ENCODE measurements around the gene RGPD5.
"Not testable (repeated sequence)": the region's sequence is repeated elsewhere in the genome, so short reads cannot be mapped to it uniquely, and the experiment has no call there.

The RGPD5 gene

DNA sequence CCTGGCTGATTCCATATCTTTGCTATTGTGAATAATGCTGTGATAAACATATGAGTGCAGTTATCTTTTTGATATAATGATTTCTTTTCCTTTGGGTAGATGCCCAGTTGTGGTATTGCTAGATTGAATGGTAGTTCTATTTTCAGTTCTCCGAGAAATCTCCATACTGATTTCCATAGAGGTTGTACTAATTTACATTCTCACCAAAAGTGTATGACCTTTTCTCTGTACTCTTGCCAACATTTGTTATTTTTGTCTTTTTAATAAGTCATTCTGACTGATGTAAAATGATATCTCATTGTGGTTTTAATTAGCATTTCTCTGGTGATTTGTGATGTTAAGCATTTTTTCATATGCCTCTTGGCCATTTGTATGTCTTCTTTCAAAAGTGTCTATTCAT is 88.0 kb downstream of the RGPD5 start:
- DNase-seq (ENCODE audit: low read depth); in situ Hi-C loops (cut with HindIII; ENCODE audit: low sequenced_read_pairs); H3K4me3 ChIP-seq (ENCODE audit: low read depth, low read length): not testable (repeated sequence)

DNA sequence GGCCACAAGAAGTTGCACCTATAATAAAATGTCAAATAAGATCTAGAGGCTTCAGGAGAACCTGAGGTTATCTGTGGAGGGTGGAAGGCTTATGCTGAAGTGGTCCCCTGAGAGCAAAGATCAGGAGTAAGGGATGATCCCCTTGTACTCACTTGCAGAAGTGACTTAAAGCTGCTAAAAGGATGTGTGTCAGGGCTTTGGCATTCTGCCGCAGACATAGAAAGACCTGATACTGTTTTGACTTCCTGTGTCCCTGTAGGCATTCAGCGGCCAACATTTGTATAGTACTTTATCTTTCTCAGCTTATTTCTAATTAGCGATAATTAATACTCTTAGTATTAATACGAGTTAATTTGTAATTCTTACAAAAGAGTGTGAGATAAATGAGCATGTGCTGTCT is 94.3 kb downstream of the RGPD5 start:
- in situ Hi-C loops (cut with HindIII; ENCODE audit: low sequenced_read_pairs); DNase-seq (ENCODE audit: low read depth); H3K4me3 ChIP-seq (ENCODE audit: low read depth, low read length): not testable (repeated sequence)

DNA sequence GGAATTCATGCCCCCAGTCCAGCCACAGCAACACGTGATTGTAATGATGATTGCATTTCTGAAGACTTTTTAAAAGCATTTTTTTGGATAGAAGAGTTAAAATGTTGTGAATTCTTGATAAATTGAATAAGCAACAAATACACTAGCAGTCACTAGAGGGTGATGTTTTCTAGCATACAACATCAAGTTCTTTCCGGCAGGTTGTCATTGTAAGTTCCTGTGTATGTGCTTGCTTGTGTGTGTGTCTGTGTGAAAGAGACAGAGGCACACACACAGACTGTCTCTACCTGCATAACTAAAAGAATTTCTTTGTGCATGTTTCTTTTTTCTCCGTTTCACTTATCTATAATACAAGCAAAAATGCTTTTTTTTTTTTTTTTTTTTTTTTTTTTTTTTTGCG is 95.8 kb downstream of the RGPD5 start:
- H3K4me3 ChIP-seq (ENCODE audit: low read depth, low read length); in situ Hi-C loops (cut with HindIII; ENCODE audit: low sequenced_read_pairs); DNase-seq (ENCODE audit: low read depth): not testable (repeated sequence)

DNA sequence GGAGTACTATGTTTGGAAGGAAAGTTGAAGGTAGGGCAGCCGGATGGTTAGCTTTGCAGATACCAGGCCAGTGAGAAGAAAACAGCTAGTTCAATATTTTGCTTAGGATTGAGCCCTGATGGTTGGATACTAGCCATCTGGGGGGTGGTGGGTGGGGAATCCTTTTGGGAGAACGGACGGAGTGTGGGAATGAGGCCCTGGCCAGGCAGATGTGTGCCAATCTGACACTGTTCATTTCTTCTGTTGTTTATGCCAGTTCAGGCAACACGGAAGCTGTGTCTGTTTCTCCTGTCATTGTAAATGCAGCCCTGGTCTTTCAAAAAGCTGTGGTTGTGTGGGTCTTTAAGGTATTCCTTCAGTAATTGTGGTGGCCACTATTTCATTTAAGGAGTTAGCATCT is 96.9 kb downstream of the RGPD5 start:
- DNase-seq (ENCODE audit: low read depth); H3K4me3 ChIP-seq (ENCODE audit: low read depth, low read length); in situ Hi-C loops (cut with HindIII; ENCODE audit: low sequenced_read_pairs): not testable (repeated sequence)

DNA sequence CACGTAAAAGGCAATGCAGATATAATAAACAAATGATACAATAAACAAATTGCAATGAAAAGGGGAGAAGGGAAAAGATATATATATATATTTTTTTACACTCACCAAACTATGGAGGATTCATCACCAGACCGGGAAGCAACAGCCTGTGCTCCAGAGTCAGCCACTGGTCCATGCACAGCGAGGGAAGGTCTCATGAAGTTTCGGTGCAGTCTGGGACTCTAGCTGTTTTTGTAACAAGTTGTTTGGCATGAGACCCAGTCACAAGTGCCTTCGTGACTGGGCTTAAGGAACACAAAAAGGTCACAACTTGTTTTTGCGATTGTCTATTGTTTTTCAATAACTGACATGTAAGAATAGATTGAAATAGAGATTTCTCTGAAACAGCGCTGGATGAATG is 99.6 kb downstream of the RGPD5 start:
- in situ Hi-C loops (cut with HindIII; ENCODE audit: low sequenced_read_pairs); H3K4me3 ChIP-seq (ENCODE audit: low read depth, low read length); DNase-seq (ENCODE audit: low read depth): not testable (repeated sequence)

DNA sequence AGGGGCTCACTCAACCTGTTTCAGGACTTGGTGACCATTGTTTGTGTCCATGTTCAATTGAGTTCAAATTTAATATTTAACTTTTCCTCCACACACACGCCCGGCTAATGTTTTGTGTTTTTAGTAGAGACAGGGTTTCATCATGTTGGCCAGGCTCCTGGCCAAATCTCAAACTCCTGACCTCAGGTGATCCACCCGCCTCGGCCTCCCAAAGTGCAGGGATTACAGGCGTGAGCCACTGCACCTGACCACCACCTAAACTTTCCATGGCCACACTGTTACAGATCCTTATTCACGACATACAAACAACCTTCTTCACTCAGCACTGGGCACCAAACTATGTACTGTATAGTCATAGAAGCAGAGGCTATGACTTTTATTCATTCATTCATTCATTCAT is 100.0 kb downstream of the RGPD5 start:
- DNase-seq (ENCODE audit: low read depth); in situ Hi-C loops (cut with HindIII; ENCODE audit: low sequenced_read_pairs): not testable (repeated sequence)

DNA sequence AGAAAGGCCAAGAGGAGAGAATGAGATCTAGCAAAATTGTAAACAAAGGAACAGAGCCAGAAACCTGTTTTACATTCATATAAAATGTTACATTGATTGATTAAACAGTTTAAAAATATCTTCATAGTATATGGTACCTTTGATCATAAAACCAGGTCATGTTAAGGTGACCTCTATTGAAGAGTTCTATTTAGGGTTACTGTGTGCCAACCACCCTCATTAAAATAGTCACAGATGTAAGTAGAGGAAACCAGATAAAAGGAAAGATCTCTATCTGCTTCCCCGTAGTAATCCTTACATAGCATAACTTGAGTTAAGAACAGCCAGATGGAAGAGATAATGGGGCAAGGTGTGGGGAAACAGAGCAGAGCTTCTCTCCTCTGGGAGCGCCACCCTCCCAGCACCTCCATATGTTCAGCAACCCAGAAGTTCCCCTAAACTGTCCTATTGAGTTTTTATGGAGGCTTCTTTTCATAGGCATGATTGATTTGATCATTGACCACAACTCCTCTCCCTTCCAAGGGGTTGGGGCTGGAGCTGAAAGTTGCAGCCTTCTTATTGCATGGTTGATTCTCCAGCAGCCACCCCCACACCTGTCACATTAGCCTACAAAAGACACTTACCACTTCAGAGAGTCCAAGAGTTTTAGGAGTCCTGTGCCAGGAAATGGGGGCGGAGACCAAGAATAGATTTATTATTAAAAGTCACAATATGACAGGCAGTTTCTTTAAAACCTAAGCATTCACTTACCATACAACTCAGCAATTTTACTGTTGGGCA is 101.2 kb downstream of the RGPD5 start:
- in situ Hi-C loops (cut with HindIII; ENCODE audit: low sequenced_read_pairs), result not testable (repeated sequence)

More for the DNA sequence above, 100.0 kb downstream of the RGPD5 start:
- H3K4me3 ChIP-seq (ENCODE audit: low read depth, low read length), result not testable (repeated sequence)

DNA sequence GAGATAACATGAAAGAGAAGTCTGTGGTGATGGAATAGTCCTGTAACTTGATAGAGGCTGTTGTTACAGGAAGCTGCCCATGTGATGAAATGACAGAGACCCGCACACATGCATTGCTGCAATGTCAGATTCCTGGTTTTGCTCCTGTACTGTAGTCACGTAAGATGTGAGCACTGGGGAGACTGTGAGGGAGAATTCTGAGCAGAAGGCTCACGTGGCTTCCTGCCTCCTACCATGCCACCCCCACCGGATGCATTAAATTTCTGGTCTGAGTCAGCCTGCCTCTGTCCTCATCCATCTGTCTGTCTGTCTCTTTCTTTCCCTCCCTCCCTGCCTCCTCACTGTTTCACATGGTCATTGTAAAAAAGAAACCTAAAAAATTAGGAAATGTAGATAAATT is 102.1 kb downstream of the RGPD5 start:
- DNase-seq (ENCODE audit: low read depth); in situ Hi-C loops (cut with HindIII; ENCODE audit: low sequenced_read_pairs); H3K4me3 ChIP-seq (ENCODE audit: low read depth, low read length): not testable (repeated sequence)

More for the DNA sequence above, 101.2 kb downstream of the RGPD5 start:
- not testable (repeated sequence) for H3K4me3 ChIP-seq (ENCODE audit: low read depth, low read length); DNase-seq (ENCODE audit: low read depth)

DNA sequence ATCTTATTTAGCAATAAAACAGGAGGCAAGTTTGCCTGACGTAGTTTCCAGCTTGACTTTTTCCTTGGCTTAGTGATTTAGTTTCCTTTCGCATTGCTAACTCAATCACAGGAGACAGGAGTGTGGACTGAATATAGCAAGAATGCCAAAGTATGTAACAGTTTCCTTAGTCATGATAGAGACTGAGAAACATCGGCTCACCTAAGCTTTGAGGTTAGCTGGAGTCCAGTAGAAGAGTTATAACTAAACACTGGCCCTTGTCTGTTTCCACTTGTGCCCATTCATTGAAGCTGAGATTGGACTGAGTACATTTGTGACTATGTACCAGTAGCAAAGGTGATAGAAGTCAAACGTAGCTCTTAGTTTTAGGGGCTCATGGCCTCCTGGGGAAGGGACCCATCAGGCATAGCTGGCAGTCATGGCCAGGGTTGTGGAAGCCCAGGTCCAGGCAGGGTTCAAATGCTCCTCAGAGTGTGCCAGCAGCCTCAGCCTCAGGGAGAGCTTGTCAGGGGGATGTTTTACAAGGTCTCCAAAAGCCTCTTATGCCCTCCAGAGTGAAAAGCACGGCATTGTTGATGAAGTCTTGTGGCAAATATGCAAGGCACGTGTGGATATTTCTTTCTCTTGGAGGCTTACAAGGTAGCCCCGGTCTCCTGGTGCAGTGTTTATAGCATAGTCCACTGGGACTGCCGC is 103.8 kb downstream of the RGPD5 start:
- DNase-seq (ENCODE audit: low read depth); H3K4me3 ChIP-seq (ENCODE audit: low read depth, low read length); in situ Hi-C loops (cut with HindIII; ENCODE audit: low sequenced_read_pairs): not testable (repeated sequence)

DNA sequence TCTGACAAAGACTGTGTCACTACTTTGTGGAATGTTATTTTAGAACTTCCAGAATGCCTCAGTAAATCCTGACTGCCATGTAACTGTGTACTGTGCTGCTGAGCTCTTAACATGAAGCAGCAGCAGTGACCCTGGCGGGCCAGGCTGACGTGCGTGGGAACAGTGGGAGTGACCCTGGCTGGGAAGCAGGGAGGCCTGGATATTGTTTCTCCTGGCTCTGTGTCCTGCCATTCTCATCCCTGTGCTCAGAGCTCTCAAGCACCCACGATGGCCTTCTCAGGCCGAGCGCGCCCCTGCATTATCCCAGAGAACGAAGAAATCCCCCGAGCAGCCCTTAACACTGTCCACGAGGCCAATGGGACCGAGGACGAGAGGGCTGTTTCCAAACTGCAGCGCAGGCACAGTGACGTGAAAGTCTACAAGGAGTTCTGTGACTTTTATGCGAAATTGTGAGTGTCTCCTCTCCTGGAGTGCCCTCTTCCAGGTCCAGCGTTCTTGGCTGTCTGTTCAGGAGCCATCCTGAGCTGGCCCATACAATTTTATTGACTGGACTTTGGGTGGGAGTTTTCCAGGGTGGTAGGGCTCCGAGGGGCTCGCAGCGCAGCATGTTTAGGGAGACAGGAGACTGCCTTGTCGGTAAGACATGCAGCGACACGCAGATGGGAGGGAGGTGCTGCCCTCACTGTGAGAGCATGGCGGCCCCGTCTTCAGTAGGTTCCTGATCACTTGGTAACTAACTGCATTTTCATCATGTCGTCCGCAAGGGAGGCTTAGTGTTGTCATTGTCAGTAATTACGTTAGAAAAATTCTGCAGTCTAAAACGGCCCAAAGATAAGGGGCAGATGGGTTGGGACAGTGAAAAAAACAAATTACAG is 104.6 kb downstream of the RGPD5 start, which contains the start of gene LIMS3:
Gene LIMS3, plus strand, starts transcription at position 227 of the 875 bp plus-strand sequence. Its CDS starts 41 bp downstream, at position 268.
- DNase-seq (ENCODE audit: low read depth); in situ Hi-C loops (cut with HindIII; ENCODE audit: low sequenced_read_pairs); H3K4me3 ChIP-seq (ENCODE audit: low read depth, low read length): not testable (repeated sequence)

DNA sequence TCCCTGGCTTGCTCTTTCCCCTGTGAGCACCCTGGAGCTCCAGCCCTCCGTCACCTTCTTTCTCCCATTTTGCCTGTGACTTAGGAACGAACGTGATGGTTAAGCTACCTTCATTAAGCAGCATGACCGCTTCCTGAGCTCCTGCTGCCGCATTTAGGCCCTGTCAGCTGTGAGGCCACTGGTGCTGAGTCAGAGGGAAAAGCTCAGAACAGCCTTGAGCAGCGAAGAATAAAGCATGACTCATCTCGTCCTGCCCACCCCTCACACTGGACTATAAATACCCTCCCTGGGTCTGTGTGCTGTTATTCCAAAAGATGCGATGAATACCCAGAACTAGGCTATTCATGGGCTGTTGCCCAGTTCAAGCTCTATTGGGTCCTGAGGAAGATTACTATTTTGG is 111.7 kb downstream of the RGPD5 start:
- in situ Hi-C loops (cut with HindIII; ENCODE audit: low sequenced_read_pairs); H3K4me3 ChIP-seq (ENCODE audit: low read depth, low read length): not testable (repeated sequence)

More for the DNA sequence above, 111.7 kb downstream of the RGPD5 start:
- not testable (repeated sequence) for DNase-seq (ENCODE audit: low read depth)

Measured in astrocyte of the cerebellum (primary cell).